ENCODE data around the gene ING5.

The ING5 gene

DNA sequence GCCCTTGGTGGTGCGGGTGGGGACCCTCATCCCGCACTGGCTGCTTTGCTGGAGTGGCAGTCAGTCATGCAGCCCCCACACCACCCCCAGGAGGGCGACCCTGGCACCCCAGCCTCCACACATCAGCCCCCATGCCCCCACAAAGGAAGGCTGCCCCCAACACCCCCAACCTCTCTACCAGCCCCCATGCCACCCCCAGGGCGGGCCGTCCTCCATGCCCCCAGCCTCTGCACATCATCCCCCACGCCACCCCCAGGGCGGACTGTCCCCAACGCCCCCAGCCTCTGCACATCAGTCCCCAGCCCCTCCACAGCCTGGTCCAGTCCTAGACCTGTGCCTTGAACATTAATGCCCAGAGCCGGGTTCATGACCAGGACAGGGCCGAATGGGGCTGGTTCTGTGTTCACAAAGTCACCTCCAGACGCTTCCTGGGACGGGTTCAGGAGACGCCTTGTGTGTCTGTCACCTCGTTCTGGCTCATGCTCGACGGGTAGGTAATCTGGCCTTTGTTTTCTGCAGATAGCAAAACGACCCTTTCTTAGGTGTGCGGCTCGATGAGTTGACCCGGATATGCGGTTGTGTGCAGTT lies 50.9 kb downstream of the ING5 start:
- TF ChIP-seq, protein P1, sequence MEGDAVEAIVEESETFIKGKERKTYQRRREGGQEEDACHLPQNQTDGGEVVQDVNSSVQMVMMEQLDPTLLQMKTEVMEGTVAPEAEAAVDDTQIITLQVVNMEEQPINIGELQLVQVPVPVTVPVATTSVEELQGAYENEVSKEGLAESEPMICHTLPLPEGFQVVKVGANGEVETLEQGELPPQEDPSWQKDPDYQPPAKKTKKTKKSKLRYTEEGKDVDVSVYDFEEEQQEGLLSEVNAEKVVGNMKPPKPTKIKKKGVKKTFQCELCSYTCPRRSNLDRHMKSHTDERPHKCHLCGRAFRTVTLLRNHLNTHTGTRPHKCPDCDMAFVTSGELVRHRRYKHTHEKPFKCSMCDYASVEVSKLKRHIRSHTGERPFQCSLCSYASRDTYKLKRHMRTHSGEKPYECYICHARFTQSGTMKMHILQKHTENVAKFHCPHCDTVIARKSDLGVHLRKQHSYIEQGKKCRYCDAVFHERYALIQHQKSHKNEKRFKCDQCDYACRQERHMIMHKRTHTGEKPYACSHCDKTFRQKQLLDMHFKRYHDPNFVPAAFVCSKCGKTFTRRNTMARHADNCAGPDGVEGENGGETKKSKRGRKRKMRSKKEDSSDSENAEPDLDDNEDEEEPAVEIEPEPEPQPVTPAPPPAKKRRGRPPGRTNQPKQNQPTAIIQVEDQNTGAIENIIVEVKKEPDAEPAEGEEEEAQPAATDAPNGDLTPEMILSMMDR (IDR thresholded peaks at IDR 0.05) = no peak

DNA sequence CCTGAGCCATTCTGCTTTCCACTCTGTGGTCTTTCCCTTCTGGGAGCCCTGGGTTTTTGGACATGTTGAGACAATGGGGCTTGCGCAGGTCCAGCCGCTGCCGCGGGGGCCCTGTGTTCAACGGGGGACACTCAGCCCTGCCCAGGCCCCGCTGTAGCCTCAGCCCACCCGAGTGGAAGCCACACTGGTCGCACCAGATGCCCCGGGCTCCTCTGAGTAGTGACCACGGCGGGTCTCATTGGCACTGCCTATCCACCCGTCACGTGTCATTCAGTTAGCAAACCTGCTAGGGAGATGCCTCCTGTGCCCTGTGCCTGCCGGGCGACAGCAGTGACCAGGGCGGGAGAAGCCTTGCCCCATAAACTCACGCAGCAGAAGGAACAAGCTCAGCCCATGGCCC lies 51.7 kb downstream of the ING5 start:
- TF ChIP-seq, protein P1 (IDR thresholded peaks at IDR 0.05) = no peak

DNA sequence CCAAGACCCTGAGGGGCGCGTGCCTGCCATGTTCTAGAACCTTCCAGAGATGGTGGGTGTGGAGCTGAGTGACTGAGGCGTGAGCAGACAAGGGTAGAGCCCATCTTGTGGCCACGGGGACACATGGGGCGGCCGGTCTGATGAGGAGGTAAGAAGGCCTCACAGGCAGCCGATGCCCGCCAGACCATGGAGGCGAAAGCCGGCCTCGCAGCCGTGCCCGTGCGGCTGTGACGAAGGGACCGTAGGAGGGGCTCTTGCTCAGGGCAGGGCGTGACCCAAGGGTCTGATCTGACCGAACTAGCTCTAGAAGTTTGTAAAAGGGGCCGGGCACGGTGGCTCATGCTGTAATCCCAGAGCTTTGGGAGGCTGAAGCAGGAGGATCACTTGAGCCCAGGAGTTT lies 52.2 kb downstream of the ING5 start:
- TF ChIP-seq, protein P1 (IDR thresholded peaks at IDR 0.05) = no peak

GRCh38 chr2:241755166-241755565 lies 53.3 kb downstream of the ING5 start:
- TF ChIP-seq, protein P1 (IDR thresholded peaks at IDR 0.05) = no peak

DNA sequence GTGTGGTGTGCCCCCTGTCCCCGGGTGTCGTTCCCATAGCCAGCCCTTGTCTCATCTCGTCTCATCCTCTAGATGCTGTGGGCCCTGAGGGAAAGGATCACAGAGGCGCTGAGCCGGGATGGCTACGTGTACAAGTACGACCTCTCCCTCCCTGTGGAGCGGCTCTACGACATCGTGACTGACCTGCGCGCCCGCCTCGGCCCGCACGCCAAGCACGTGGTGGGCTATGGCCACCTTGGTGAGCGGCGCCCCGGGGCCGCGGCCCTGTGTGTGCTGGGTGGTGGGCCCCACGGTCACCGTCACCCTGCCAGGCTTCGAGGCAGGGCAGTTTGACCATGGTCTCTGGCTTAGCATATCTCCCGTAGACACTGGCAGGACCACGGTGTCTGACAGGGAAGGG lies 53.9 kb downstream of the ING5 start:
- TF ChIP-seq, protein P1 (IDR thresholded peaks at IDR 0.05) = no peak

DNA sequence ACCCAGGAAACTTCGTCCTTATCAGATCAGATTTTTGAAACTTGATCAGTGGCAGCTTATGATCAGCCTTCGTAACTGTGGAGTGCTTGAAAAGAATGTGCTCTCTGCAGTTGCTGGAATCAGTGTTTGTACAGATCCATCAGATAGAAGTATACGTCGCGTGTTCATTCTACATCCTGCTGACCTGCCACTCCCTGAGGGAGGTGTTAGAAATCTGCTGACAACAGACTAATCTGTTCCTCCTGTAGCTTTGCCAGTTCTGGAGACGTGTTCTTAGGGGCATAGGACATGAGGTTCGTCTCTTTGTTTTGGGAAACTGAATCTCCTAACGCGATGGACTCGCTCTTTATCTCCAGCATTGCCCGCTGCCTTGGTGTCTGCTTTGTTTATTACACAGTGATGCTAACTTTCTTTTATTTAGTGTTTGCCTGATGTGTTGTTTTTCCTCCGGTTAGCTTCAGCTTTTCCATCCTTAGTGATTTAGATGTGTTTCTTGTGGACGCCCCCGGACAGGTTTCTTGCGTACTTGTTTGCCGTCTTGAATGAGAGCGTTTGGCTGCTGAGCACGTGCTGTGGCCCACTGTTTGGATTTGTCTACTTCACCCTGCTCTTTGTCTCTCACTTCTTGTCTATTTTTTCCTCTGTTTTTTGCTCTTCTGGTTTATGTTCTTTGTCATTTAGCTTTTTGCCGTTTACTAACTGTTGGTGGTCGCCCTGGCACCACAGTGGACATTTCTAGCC lies 57.4 kb downstream of the ING5 start:
- TF ChIP-seq, protein P1 (IDR thresholded peaks at IDR 0.05) = no peak

DNA sequence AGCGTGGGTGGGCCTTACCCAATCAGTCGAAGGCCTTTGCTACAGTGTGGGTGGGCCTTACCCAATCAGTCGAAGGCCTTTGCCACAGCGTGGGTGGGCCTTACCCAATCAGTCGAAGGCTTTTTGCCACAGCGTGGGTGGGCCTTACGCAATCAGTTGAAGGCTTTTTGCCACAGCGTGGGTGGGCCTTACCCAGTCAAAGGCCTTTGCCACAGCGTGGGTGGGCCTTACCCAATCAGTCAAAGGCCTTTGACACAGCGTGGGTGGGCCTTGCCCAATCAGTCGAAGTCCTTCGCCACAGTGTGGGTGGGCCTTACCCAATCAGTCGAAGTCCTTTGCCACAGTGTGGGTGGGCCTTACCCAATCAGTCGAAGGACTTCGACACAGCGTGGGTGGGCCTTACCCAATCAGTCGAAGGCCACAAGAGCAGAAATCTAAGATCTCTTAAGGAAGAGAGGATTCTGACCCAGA lies 58.5 kb downstream of the ING5 start:
- TF ChIP-seq, protein P1 (IDR thresholded peaks at IDR 0.05) = no peak

Measured in LNCAP (cell line).